ENCODE data around the gene EMC6.

The EMC6 gene

GRCh38 chr17:3719265-3719664, 50.7 kb downstream of the EMC6 start:
- in situ Hi-C loops (cut with HindIII; ENCODE audit: low sequenced_read_pairs): no loop called here
- no peak for DNase-seq (ENCODE audit: low read depth, low spot score)
- no peak overlapping the region for H3K4me3 ChIP-seq (ENCODE audit: low read depth, low read length)
- TF ChIP-seq, protein P1, sequence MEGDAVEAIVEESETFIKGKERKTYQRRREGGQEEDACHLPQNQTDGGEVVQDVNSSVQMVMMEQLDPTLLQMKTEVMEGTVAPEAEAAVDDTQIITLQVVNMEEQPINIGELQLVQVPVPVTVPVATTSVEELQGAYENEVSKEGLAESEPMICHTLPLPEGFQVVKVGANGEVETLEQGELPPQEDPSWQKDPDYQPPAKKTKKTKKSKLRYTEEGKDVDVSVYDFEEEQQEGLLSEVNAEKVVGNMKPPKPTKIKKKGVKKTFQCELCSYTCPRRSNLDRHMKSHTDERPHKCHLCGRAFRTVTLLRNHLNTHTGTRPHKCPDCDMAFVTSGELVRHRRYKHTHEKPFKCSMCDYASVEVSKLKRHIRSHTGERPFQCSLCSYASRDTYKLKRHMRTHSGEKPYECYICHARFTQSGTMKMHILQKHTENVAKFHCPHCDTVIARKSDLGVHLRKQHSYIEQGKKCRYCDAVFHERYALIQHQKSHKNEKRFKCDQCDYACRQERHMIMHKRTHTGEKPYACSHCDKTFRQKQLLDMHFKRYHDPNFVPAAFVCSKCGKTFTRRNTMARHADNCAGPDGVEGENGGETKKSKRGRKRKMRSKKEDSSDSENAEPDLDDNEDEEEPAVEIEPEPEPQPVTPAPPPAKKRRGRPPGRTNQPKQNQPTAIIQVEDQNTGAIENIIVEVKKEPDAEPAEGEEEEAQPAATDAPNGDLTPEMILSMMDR (IDR thresholded peaks at IDR 0.05; ENCODE audit: low read depth, low read length): no peak

All from astrocyte of the spinal cord (primary cell).